ENCODE measurements around the gene RSRC1. TPM values are rescaled to one million over a fixed set of nuclear protein-coding genes. Genes with fewer than 3 reads are reported as not detected.

The RSRC1 gene
- total and polyA plus RNA-seq, 2 of the 8 experiments (the other 6 are each of a cell fraction or from before 2014, with no cell fraction given) = 2.0 to 27.9 TPM

DNA sequence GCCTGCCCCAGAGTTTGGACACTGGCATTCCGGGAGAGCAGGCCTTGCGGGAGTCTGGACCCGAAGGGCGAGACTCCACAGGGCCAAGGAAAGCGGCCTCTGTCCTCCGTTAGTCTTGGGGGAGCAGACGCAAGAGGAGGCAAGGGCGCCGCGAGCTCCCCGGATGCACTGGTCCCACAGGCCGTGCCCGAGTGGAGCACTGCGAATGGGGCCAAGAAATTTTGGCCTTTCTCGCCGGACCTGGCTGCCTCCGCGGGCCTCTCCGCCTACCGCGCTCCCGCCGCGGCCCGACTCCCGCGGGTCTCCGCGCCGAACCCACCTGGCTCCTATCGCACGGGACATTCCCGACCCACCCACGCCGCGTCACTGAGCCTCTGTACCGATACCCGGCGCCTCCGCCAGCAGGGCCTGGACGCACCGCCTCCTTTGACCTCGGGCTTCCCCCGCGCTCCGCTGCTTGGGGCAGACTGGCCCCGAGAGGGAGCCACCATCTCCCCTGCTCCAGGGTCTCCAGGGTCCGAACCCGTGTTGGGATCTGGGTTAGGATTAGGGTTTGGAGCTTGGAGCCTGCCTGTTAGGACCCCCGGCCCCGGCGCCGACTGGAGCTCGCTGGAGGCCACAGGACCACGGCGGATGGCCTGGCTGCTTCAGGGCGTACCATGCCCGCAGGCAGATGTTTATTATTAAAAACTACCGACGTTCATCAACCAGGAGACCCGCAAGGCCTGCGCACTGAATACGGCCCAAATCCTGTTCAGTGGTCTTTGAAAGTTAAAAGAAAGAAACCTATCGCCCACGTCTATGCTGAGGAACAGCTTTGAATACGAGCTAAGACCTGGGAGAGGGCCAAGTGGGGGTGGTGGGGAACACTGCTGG is 15.4 kb upstream of the RSRC1 start (continued):
- TF ChIP-seq, protein P1, sequence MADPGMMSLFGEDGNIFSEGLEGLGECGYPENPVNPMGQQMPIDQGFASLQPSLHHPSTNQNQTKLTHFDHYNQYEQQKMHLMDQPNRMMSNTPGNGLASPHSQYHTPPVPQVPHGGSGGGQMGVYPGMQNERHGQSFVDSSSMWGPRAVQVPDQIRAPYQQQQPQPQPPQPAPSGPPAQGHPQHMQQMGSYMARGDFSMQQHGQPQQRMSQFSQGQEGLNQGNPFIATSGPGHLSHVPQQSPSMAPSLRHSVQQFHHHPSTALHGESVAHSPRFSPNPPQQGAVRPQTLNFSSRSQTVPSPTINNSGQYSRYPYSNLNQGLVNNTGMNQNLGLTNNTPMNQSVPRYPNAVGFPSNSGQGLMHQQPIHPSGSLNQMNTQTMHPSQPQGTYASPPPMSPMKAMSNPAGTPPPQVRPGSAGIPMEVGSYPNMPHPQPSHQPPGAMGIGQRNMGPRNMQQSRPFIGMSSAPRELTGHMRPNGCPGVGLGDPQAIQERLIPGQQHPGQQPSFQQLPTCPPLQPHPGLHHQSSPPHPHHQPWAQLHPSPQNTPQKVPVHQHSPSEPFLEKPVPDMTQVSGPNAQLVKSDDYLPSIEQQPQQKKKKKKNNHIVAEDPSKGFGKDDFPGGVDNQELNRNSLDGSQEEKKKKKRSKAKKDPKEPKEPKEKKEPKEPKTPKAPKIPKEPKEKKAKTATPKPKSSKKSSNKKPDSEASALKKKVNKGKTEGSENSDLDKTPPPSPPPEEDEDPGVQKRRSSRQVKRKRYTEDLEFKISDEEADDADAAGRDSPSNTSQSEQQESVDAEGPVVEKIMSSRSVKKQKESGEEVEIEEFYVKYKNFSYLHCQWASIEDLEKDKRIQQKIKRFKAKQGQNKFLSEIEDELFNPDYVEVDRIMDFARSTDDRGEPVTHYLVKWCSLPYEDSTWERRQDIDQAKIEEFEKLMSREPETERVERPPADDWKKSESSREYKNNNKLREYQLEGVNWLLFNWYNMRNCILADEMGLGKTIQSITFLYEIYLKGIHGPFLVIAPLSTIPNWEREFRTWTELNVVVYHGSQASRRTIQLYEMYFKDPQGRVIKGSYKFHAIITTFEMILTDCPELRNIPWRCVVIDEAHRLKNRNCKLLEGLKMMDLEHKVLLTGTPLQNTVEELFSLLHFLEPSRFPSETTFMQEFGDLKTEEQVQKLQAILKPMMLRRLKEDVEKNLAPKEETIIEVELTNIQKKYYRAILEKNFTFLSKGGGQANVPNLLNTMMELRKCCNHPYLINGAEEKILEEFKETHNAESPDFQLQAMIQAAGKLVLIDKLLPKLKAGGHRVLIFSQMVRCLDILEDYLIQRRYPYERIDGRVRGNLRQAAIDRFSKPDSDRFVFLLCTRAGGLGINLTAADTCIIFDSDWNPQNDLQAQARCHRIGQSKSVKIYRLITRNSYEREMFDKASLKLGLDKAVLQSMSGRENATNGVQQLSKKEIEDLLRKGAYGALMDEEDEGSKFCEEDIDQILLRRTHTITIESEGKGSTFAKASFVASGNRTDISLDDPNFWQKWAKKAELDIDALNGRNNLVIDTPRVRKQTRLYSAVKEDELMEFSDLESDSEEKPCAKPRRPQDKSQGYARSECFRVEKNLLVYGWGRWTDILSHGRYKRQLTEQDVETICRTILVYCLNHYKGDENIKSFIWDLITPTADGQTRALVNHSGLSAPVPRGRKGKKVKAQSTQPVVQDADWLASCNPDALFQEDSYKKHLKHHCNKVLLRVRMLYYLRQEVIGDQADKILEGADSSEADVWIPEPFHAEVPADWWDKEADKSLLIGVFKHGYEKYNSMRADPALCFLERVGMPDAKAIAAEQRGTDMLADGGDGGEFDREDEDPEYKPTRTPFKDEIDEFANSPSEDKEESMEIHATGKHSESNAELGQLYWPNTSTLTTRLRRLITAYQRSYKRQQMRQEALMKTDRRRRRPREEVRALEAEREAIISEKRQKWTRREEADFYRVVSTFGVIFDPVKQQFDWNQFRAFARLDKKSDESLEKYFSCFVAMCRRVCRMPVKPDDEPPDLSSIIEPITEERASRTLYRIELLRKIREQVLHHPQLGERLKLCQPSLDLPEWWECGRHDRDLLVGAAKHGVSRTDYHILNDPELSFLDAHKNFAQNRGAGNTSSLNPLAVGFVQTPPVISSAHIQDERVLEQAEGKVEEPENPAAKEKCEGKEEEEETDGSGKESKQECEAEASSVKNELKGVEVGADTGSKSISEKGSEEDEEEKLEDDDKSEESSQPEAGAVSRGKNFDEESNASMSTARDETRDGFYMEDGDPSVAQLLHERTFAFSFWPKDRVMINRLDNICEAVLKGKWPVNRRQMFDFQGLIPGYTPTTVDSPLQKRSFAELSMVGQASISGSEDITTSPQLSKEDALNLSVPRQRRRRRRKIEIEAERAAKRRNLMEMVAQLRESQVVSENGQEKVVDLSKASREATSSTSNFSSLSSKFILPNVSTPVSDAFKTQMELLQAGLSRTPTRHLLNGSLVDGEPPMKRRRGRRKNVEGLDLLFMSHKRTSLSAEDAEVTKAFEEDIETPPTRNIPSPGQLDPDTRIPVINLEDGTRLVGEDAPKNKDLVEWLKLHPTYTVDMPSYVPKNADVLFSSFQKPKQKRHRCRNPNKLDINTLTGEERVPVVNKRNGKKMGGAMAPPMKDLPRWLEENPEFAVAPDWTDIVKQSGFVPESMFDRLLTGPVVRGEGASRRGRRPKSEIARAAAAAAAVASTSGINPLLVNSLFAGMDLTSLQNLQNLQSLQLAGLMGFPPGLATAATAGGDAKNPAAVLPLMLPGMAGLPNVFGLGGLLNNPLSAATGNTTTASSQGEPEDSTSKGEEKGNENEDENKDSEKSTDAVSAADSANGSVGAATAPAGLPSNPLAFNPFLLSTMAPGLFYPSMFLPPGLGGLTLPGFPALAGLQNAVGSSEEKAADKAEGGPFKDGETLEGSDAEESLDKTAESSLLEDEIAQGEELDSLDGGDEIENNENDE (IDR thresholded peaks at IDR 0.05; ENCODE audit: insufficient replicate concordance, low read length) = no peak
- no peak for TF ChIP-seq TCF12 (IDR thresholded peaks at IDR 0.05; ENCODE audit: low read depth, low read length)
- no peak for TF ChIP-seq HDAC2 (IDR thresholded peaks at IDR 0.05; ENCODE audit: borderline replicate concordance in 1 of 2, low read depth in 2 of 2, low read length in 2 of 2)
- TF ChIP-seq RNF2 (IDR thresholded peaks at IDR 0.05; ENCODE audit: borderline replicate concordance, low read depth, low read length, missing control alignments, poor library complexity, severe bottlenecking) = peak; percentile 40
- TF ChIP-seq POLR2A (IDR thresholded peaks at IDR 0.05; ENCODE audit: control extremely low read depth in 1 of 2, low read depth in 2 of 2, low read length in 2 of 2) = no peak
- no peak for TF ChIP-seq SIX5 (IDR thresholded peaks at IDR 0.05; ENCODE audit: low read depth, low read length)

All from H1 (cell line).